DOHH2 (cell line): ENCODE results near the gene LIM2.

Experiments used
- CTCF ChIP-seq: fragments of 200-600 bp; sonication (generic); IDR thresholded peaks from one replicate; pipeline ENCODE4 v1.5.1; 2014; ENCODE audit warnings: antibody characterized with exemption, mild to moderate bottlenecking, low read depth, low read length; ENCODE audit not compliant: poor library complexity, severe bottlenecking
- EZH2phosphoT487 ChIP-seq: fragments of 200-600 bp; sonication (generic); IDR thresholded peaks from 2 replicates; pipeline ENCODE4 v1.6.1; 2017; ENCODE audit warnings: borderline replicate concordance, mild to moderate bottlenecking, antibody characterized with exemption, low read length, moderate library complexity, mixed read lengths

DNA sequence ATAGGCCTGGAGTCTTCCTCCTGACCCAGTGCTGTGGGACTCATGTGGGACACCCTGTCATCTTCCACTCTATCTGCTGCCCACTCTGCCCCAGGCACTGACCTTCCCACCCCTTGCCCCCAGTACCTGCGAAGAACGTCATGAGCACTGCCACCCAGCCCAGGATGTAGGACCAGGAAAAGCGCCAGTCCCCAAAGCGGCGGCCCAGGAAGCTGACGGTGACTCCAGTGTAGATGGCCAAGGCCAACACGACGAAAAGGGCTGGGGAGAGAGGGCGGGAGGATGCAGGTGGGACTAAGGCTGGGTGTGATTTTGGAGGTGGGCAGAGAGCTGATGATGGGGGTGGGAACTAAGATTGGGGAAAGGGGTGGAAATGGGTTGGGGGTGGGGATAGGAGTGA is 7.4 kb downstream of the LIM2 start:
- TF ChIP-seq CTCF (no peak), EZH2phosphoT487 (no peak)
